ENCODE results near the gene EFCAB8.
A peak's percentile ranks its signal among the peaks of the same experiment; 100 is the strongest.
"Not testable (repeated sequence)": the region's sequence is repeated elsewhere in the genome, so short reads cannot be mapped to it uniquely, and the experiment has no call there.

EFCAB8 gene

DNA sequence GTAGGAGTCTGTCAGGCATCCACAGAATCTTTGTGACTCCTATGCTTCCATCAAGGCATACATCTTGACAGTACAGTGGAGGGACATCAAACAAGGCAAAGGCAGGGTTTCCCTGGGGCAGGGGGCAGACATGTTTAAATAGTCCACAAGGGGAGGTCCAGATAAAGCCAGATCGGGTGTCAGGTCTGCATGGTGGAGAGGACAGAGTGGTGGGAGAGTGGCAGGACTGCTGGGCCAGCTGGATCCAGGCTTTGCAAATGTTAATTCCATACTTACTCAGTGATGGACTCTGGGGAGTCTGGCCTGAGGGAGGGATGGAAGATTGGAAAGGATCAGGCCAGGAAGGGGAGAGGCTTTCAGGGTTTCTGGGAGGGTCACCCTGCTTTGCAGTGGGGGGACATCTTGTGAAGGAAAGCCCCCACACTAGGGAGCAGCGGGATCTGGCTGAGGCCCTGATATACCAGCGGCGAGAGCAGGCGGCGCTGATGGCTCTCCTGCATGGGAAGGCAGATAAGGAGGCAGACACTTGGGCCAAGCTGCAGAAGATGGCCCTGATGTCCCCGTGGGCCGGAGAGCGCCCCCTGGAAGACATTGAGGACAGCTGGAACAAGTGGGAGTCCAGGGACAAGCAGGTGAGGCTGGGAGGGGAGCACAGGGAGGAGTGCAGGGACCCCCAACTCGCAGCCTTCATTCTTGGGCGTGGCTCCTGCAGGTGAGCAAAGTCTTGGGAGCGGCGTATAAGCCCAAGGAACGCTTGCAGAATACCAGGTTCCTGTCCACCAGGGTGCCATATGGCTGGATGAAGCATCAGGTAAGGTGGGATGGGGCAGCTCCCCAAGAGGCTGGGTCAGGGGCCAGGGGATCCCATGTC is 100.9 kb downstream of the EFCAB8 start:
- no peak for DNase-seq (ENCODE audit: low read depth in 2 of 2)

DNA sequence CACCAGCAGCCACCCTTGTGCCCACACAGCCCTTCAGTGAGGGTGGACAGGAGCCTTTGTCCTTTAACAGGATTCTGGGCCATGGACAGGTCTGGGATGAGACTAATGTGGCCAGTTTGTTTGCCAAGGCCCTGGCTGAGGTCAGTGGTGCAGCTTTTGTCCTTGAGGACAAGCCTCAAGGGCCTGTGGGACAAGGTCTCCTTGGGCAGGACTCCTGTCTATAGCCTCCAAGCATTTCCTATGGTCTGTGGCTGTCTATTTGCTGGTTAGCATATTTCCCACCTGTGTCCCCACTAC is 101.4 kb downstream of the EFCAB8 start:
- no peak for DNase-seq (ENCODE audit: low read depth in 2 of 2)

DNA sequence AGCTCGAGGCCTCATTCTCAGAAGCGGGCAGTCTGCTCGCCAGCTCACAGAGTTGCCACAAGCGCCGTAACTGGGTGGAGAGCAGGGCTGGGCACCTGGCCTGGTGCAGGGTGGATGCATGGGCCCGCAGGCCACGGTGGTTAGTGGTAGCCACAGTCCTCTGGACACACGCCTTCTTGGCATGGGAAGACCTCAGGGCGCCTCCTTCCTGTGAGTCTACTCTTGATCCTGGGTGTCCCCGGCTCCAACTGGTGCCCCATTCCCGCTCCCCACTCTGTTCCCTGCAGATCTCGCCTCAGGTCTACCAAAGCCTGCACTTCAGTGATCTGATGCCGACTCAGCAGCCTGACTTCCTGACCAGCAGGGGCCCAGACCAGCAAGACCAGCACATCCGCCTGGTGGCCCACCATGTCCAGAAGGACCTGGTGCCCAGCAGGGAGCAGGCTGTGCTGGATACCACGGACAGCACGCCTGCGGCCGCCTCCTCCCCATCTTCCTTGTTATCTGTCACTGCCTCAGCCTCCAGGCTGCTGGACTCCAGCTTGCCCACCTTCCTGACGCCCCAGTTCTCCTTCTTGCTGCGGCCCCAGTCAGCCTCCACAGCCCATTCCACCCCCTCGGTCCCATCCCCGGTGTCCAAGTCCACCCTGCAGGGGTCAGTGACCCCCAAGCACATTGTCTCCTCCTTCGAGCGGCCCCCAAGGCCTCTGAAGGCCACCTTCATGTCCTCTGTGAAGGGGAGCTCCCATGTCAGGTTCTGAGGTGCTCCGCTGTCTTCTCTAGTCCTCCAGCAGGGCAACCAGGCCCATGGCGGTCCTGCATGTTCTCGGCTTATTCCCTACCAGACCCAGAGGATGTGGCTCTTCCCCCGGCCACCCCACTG is 102.4 kb downstream of the EFCAB8 start:
- no peak for DNase-seq (ENCODE audit: low read depth in 2 of 2)

DNA sequence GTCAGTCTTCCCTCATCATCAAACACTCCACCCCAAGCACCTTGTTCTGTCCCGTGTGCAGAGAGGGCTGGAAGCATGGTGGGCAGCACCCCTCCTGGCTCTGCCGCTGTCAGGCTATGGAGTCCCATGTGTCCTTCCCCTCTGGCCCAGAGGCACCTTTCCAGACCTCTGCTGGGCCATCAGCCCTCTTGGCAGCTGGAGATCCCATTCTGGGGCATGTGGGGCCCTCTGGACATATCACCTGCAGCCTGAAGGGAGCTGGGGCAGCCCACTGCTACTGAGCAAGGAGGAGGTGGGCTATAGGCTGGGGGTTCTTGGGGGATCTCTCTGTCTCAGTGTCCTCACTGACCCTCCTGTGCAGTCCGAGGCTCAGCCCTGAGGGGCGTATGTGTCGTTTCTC is 103.3 kb downstream of the EFCAB8 start:
- no peak for DNase-seq (ENCODE audit: low read depth in 2 of 2)

DNA sequence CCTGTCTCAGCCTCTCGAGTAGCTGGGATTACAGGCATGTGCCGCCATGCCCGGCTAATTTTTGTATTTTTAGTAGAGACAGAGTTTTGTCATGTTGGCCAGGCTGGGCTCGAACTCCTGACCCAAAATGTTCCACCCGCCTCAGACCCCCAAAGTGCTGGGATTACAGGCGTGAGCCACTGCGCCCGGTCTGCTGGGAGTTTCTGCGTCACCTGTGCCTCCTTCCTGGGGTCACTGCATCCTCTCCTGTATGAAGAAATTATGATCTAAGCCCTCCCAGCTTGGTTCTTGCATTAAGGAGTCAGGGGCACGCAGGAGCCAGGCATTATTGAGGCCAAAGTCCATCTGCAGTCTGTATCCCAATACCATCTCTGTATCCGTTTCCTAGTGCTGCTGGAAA is 103.9 kb downstream of the EFCAB8 start:
- not testable (repeated sequence) for DNase-seq (ENCODE audit: low read depth in 2 of 2)

DNA sequence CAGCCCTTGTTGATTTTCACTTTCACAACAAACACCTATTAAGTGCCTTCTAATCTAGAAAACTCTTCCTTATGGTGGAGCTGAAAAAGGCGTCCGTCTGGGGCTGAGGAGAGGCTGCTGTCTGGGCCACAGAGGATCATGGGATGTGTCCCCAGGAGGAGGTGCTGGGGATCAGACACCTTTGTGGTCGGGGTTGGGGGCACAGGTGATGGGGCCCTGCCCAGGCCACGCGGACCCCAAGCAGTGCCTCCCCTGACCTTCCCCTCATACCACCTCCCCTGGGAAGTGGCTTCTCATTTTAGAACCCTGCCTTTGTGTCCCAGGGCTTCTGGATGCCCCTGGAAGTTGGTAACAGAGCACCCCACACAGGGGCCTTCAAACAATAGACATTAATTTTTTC is 104.5 kb downstream of the EFCAB8 start:
- DNase-seq (ENCODE audit: low read depth in 2 of 2) = no peak

DNA sequence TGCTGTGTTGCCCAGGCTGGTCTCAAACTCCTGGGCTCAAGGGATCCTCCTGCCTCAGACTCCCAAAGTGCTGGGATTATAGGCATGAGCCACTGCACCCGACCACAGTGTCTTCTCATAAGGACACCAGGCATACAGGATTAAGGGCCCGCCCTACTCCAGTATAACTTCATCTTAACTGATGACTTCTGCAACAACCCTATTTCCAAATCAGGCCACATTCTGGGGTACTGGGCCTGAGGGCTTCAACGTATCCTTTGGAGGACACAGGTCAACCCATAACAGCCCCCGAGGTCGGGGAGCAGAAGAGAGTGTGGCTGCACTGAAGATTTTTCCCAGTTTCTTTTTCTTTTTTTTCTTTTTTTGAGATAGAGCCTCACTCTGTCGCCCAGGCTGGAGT is 105.9 kb downstream of the EFCAB8 start:
- DNase-seq (ENCODE audit: low read depth in 2 of 2) = no peak

DNA sequence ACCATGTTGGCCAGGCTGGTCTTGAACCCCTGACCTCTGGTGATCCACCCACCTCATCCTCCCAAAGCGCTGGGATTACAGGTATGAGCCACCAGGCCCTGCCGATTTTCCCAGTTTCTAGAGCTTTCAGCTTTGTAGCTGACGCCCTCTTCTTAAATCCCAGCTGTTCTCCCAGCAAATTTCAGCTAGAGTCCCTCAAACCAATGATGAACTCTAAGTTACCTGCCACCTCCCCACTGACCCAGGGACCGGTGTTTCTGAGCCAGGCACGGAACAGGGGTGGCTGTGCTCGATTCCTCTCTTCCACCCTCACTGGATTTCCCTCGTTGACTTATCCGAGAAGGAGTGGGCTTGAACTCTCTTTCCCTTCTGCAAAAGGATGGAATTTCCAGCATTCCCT is 106.4 kb downstream of the EFCAB8 start:
- DNase-seq (ENCODE audit: low read depth in 2 of 2) = no peak

DNA sequence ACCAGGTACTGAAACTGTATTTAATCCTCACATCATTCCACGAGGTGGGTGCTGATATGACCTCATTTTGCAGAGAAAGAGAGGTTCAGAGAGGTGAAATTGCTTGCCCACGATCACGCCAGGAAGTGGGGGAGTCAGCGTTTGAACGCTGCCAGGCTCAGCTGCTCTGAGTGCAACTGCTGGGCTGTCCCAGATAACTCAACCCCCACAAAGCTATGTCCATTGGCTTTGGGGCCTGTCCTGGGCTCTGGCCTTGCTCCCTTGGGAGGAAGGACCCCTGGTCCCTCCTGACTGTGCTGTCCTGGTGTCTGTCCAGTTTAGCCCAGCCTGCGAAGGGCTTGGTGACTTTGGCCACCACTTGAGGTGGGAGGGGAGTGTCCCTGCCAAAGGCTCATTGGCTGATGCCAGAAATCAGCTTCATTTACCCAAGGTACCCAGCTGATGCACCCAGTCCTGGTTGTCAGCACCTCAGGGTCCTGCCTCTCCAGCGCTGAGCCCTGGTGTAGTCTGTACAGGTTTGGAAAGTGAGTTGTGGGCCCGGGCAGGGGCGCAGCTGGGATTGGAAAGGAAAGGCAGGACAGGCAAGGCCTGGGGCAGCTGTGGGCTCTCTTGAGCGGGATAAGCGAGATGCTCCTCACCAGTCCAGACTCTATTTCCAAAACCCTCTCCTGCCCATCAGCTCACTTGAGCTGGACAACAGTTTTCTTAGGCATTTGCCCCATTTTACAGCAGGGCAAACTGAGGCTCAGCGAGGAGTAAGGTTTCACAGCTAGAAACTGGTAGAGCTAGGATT is 107.1 kb downstream of the EFCAB8 start:
- no peak for DNase-seq (ENCODE audit: low read depth in 2 of 2)

DNA sequence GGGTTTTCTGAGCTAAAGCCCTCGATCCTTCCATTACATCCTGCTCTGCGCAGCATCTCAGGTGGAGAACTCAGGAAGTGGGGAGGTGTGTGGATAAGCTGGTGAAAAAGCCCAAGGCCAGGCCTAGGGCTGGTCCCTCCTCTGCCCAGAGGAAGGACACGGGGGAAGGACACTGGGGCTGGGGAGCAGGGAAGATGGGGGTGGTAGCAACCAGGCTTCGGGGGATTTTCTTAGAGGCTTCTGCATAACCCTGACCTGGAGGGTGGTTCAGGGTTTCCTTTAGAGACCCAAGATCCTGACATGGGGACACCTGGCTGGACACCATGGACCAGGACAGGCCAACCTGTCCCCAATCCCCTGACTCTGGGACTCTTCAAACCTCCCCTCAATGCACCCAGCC is 107.7 kb downstream of the EFCAB8 start:
- no peak for DNase-seq (ENCODE audit: low read depth in 2 of 2)

DNA sequence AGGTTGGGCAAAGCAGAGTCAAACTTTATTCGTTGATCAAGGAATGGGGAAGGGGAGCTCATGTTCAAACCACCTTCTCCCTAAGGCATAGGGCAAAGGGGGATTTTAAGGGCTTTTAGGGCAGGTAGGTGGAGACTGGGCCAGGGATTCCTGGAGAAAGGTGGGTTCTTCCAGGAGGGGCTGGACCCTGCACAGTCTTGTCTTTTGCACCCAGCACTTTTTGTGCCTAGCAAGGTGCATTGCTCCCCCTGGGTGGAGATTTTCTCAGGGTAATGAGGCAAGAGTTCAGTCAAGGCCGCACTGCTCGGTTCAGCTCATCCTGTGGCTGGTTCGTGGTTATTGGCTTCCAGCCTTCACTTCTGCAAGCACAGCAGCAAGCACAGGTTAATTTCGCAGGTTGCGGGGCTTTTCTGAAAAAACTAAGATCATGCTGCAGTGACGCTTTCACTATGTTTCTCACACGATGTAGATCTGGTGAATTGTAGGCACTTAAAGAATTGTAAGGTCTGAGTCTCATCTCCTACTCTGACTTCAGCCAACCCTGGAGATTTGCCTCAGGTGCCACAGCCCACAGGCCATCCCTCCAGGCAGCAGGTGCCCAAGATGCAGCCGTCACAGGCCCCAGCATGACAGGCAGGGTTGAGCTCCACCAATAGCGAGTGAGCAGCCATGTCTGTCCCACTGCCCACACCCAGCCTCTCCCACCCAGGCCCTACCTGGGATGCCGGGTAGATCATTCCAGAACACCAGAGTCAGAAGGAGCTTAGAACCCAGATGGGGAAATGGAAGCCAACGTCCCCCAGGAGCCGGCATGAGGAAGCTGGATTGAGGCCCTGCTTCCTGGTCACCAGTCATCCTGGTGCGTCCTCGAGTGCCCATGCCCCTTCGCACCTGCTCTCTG is 108.4 kb downstream of the EFCAB8 start:
- DNase-seq (ENCODE audit: low read depth in 2 of 2) = no peak

DNA sequence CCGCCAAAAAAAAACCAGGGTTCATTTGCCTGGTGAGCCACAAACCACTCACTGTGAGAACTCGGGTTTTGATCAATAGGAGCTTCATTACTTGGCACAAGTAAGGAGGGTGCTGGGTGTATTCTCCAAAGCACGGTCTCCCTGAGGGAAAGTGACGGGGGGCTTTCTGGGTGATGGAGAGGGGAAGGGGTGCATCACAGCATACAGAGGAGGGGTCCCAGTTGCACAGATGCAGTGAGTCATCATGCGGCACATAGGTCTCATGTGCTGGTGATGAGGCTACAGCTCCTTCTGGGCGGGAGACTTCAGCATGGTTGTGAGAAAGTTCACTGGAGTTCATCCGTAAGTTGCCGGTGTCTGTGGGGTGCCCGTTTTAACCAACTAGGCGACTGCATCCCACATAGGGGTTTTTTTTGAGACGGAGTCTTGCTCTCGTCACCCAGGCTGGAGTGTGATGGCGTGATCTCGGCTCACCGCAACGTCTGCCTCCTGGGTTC is 109.3 kb downstream of the EFCAB8 start:
- no peak for DNase-seq (ENCODE audit: low read depth in 2 of 2)

DNA sequence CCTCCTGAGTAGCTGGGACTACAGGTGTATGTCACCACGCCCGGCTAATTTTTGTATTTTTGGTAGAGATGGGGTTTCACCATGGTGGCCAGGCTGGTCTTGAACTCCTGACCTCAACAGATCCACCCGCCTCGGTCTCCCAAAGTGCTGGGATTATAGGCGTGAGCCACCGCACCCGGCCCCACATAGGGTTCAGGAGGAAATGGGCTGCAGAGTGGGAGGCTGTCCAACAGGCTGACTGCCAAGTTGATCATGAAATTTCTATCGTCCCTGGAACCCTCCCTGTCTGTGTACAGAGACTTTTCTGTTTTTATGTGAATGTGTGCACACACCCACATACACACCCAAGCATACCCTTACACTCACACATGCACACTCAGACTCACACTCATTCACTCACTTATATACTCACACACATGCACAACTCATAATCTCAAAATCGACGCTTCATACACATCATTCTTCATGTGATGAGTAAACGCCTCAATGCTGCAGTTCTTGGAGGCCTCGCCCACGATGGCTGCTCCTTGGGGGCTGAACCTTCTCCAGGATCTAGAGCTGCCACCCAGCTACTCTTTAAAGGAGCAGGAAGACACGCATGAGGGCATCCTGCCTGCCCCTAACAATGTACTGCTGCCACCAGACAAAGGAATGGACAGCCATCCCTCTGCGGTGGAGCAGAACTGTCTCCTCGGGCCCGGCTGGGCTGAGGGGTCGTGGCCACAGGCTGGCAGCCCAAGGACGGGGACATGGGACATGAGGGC is 109.9 kb downstream of the EFCAB8 start:
- no peak for DNase-seq (ENCODE audit: low read depth in 2 of 2)

DNA sequence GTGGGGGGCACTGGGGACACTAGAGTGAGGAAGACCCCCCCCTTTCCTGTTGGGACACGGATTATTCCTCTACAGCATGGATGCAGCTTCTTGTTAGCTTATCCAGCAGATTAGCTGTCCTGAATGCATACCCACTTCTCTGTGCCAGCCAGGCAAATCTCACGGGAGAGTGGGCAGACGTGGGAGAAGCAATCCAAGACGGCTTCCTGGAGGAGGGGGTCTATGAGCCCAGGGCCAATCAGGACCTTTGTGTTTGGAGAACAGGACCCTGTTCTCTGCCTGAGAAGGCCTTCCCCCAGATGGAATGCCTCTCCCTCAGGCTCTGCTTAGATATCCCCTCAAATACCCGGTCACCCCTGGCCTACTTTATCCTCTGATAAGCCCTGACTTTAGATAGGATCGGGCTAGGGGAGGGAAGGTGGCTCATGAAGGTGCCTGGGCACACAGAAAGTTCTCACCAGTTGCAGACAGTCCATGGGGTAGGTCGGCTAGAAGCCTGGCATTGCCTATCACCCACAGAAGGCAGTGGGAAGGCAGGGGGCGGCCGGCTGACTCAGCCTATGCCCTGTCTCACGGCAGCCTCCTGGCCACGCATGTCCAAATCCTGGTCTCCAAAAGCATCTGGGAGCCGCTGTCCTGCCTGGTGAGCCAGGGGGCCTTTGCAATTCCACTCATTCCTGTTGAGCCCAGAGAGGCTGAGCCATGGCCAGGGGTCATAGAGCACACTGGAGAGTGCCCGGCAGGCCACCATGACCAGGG is 110.8 kb downstream of the EFCAB8 start:
- DNase-seq (ENCODE audit: low read depth in 2 of 2) = no peak

DNA sequence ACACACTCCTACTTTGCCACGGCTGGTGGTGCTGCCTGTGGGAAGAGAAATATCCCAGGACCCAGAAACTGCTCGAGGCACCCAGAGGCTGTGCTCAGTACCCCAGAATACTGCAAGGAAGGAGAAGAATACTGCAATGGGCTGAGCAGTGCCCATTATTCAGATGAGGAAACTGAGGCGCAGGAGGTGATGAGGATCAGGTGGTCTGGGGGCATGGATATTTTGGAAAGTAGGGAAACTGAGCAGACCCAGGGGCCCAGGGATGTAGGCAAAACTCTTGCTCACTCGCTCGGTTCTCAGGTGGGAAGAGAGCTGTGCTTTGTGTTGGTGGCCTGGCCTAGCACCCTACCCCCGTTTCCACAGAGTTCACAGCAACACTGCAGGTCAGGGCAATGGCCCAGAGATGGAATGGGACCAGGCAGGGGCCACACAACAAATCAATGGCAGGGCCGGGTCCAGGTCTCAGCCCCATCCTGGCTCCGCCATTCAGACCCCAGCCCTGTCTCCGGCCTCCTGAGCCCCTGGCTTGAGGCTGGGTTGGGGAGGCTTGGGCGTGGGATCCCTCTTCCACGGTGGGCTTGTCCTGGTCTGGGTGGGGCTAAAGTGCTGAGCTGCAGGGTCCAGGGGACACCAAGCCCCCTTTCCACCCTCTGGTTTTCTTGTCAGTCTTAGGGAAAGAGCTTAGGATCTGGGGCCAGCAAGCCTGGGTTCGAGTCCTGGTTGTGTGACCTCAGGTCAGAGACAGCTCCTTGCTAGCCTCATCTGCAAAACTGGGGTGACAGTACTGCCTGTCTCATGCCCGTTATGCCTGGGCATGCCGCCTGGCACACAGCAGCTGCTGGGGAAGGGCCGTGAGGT is 111.6 kb downstream of the EFCAB8 start:
- DNase-seq (ENCODE audit: low read depth in 2 of 2) = no peak

DNA sequence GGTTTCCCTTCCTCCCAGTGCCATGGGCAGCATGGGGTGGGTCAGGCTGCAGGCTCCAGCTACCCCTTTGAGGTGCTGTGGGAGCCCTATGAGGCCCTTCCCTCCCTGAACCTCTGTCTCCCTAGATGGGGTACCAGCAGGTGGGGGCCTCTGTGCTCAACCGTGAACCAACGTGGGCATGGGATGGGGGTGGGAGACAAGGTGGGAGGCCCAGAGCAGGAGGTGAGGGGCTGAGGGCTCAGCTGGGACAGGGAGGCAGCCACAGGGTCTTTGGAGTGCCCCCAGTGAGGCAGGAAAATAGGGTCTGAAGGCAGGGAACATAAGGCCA is 112.2 kb downstream of the EFCAB8 start:
- DNase-seq (ENCODE audit: low read depth in 2 of 2) = no peak

DNA sequence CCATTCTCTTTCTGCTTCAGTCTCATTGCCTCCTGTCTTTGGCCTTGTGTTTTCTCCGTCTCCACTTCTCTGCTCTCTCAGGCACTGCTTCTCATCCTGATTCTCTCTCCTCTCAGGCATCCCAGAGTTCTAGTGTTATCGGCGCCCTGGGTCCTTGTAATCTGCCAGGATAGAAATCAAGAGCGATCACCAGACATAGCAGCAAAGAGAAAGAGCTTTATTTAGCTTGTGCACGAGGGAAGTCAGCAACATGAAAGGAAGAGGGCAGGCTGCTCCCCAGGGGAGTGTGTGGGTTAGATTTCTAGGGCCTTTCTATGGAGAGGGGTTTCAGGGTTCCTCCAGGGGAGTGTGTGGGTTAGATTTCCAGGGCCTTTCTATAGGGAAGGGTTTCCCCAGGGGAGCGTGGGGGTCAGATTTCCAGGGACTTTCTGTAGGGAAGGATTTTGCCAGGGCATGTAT is 113.0 kb downstream of the EFCAB8 start:
- DNase-seq (ENCODE audit: low read depth in 2 of 2) = no peak

DNA sequence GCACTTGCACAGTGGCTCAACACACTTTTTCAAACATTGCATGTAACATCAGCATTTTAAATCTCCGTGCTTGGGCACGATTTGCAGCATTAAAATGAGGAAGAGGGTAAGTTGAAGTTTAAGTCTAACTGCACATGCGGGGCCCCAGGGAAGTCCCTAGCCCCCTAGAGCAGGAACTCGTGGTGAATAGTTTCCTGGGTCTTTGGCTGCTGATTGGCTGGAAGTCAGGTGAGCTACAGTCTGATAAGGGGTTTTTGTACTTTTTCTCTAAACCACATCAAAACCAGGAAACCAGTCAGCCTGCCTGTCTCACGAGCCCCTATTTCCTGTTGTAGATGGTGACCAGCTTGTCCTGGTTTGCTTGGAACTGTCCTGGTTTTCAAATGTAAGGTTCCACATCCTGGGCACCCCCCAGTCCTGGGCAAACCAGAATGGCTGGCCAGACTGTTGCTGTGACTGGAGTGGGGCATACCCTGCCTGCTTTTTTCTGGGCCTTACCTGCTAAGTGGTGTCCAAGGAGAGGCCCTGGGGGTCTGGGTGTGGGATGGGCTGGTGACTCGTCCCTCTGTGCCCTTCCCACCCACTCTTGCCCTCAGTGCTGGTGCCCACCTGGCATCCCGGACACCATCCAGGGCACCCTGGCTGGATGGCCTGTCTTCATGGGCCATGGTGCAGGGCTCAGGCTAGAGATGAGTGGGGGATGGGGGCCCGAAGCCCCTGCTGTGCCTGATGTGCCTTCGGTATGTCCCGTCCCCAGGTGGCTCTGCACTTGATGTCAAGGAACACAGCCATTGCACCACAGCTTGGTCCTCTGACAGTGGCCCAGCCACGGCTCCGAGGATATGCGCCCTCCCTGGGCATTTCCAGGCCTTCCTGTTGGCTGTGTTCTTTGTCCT is 113.7 kb downstream of the EFCAB8 start:
- peak; percentile 64 to 68 for DNase-seq (ENCODE audit: low read depth in 2 of 2)
